ENCODE results near the gene PLCL1. TPM values are rescaled to one million over a fixed set of nuclear protein-coding genes. Genes with fewer than 3 reads are reported as not detected.

PLCL1 gene
- total RNA-seq, 1 donor from 2014 or later: 2.0 TPM

DNA sequence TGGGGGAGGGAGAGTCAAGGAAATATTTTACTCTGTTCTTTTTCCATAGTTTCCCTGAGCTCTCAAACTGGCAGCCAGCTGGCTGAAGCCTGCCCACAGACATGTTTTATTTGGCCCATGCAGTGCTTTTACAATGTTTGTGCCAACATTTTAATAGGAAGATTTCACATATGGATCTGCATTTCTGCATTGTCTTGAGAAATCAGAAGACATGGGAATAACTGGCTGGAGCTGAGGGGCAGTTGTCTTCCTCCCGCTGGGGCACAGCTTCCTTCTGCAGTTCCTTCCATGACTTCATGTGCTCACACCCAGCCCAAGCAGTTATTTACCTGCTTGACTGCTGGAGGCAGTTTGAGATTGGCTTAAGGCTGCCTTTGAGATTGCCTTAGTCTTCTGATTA, 74.4 kb downstream of the PLCL1 start:
- no peak for DNase-seq (ENCODE audit: low spot score in 2 of 2, unreplicated experiment in 2 of 2)
- TF ChIP-seq CTCF (IDR thresholded peaks at IDR 0.05; ENCODE audit: unreplicated experiment): no peak
- no peak overlapping the region for H3K4me3 Mint-ChIP-seq
- H3K27ac Mint-ChIP-seq: no peak overlapping the region
- H3K36me3 Mint-ChIP-seq: no peaks in the 10 kb centered on the region
- H3K27me3 Mint-ChIP-seq (ENCODE audit: low read depth): peaks cover 4% of the 10 kb centered on the region
- no peaks in the 10 kb centered on the region for H3K9me3 Mint-ChIP-seq
- peaks cover 12% of the 10 kb centered on the region for H3K4me1 Mint-ChIP-seq

DNA sequence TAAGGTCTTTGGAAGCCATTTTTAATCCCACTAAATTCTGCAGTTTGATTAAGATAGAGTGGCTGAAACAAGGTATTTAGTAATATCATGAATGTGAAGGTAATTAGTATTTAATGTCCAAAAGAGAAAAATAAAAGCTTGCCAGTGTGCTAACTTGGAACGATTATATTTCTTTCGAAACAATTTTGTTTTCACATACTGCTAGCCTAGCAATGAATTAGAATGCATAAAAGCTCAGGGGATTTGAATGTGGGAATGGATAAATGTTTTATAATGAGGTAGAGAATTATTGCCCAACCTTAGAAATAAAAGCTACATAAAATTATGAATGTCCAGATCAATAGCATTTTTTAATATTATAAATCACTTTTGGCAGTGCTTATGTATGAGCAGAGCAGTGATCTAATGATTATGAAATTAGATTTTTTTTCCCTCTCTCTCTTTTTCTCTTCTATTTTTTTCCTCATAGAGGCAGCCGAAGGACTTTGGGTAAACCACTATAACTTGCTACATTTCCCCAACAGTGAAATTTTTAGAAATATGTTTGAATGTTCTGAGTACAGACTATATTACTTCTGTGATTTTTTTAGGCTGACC, 75.5 kb downstream of the PLCL1 start:
- Mint-ChIP-seq H3K4me1 (peaks cover 12% of the 10 kb centered on the region), H3K9me3 (no peaks in the 10 kb centered on the region), H3K27me3 (ENCODE audit: low read depth) (peaks cover 4% of the 10 kb centered on the region), H3K27ac (no peak overlapping the region), H3K36me3 (no peaks in the 10 kb centered on the region), H3K4me3 (no peak overlapping the region)
- no peak for TF ChIP-seq CTCF (IDR thresholded peaks at IDR 0.05; ENCODE audit: unreplicated experiment)
- no peak for DNase-seq (ENCODE audit: low spot score in 2 of 2, unreplicated experiment in 2 of 2)

- H3K27me3 Mint-ChIP-seq (ENCODE audit: low read depth): no peaks in the 10 kb centered on the region
- H3K4me3 Mint-ChIP-seq: no peak overlapping the region
- DNase-seq (ENCODE audit: low spot score in 2 of 2, unreplicated experiment in 2 of 2): no peak
- H3K4me1 Mint-ChIP-seq: peaks cover 9% of the 10 kb centered on the region
- no peaks in the 10 kb centered on the region for H3K36me3 Mint-ChIP-seq
- TF ChIP-seq CTCF (IDR thresholded peaks at IDR 0.05; ENCODE audit: unreplicated experiment): no peak
- no peaks in the 10 kb centered on the region for H3K9me3 Mint-ChIP-seq
- no peak overlapping the region for H3K27ac Mint-ChIP-seq
Observed at GRCh38 chr2:197883354-197884032, 79.1 kb downstream of the PLCL1 start.

- Mint-ChIP-seq H3K36me3 (no peaks in the 10 kb centered on the region), H3K27ac (no peak overlapping the region), H3K27me3 (ENCODE audit: low read depth) (no peaks in the 10 kb centered on the region), H3K4me3 (no peak overlapping the region), H3K9me3 (no peaks in the 10 kb centered on the region), H3K4me1 (peaks cover 4% of the 10 kb centered on the region)
- no peak for TF ChIP-seq CTCF (IDR thresholded peaks at IDR 0.05; ENCODE audit: unreplicated experiment)
- no peak for DNase-seq (ENCODE audit: low spot score in 2 of 2, unreplicated experiment in 2 of 2)
Observed at GRCh38 chr2:197884252-197884651, 79.9 kb downstream of the PLCL1 start.

- DNase-seq (ENCODE audit: low spot score in 2 of 2, unreplicated experiment in 2 of 2): no peak
- no peak overlapping the region for H3K4me3 Mint-ChIP-seq
- peaks cover 4% of the 10 kb centered on the region for H3K4me1 Mint-ChIP-seq
- no peak for TF ChIP-seq CTCF (IDR thresholded peaks at IDR 0.05; ENCODE audit: unreplicated experiment)
- no peaks in the 10 kb centered on the region for H3K9me3 Mint-ChIP-seq
- H3K36me3 Mint-ChIP-seq: no peaks in the 10 kb centered on the region
- H3K27ac Mint-ChIP-seq: no peak overlapping the region
- H3K27me3 Mint-ChIP-seq (ENCODE audit: low read depth): no peaks in the 10 kb centered on the region
Observed at GRCh38 chr2:197885126-197885525, 80.7 kb downstream of the PLCL1 start.
